GM21360 (cell line): ENCODE results near the gene SNCB.

Source experiments
- ATAC-seq: cut with Tn5 transposase; IDR thresholded peaks from one replicate; pipeline ENCODE4 v1.9.1; 2021; ENCODE audit warnings: mild to moderate bottlenecking, moderate library complexity; ENCODE audit not compliant: unreplicated experiment

Gene SNCB

GRCh38 chr5:176661676-176662075 is 31.3 kb upstream of the SNCB start:
- no peak for ATAC-seq

GRCh38 chr5:176660860-176661641 is 30.7 kb upstream of the SNCB start:
- peak; percentile 52 for ATAC-seq

GRCh38 chr5:176660530-176660859 is 30.2 kb upstream of the SNCB start:
- ATAC-seq: peak; percentile 19

- ATAC-seq: no peak
These were observed 29.6 kb upstream of the SNCB start for GRCh38 chr5:176659860-176660461.

- ATAC-seq: no peak
These were observed 29.1 kb upstream of the SNCB start for GRCh38 chr5:176659512-176659839.

GRCh38 chr5:176658817-176659511 is 28.6 kb upstream of the SNCB start:
- ATAC-seq: no peak

- peak; percentile 41 for ATAC-seq
These were observed 27.8 kb upstream of the SNCB start for GRCh38 chr5:176658007-176658599.

- no peak for ATAC-seq
These were observed 26.2 kb upstream of the SNCB start for GRCh38 chr5:176656467-176656990.

GRCh38 chr5:176654856-176655255 is 24.5 kb upstream of the SNCB start:
- ATAC-seq: no peak

GRCh38 chr5:176653401-176654385 is 23.4 kb upstream of the SNCB start:
- ATAC-seq: no peak

GRCh38 chr5:176652136-176652535 is 21.8 kb upstream of the SNCB start:
- ATAC-seq: no peak

GRCh38 chr5:176651472-176651980 is 21.2 kb upstream of the SNCB start:
- no peak for ATAC-seq

- ATAC-seq: no peak
These were observed 20.1 kb upstream of the SNCB start for GRCh38 chr5:176650354-176650884.

- ATAC-seq: no peak
These were observed 18.3 kb upstream of the SNCB start for GRCh38 chr5:176648474-176649194.

- ATAC-seq: no peak
These were observed 17.6 kb upstream of the SNCB start for GRCh38 chr5:176647843-176648473.

- peak; percentile 93 for ATAC-seq
These were observed 16.9 kb upstream of the SNCB start, which contains the start of gene TSPAN17 for GRCh38 chr5:176647030-176647842. Gene TSPAN17, plus strand, starts transcription at chr5:176647484. Its CDS starts 132 bp downstream, at chr5:176647616.

- ATAC-seq: peak; percentile 2
These were observed 16.3 kb upstream of the SNCB start for GRCh38 chr5:176646707-176647029.
